Smooth muscle cell (in vitro differentiated cells): ENCODE results near the gene CDH2. TPM values are rescaled to one million over a fixed set of nuclear protein-coding genes. Genes with fewer than 3 reads are reported as not detected.
A peak's percentile ranks its signal among the peaks of the same experiment; 100 is the strongest.

Experiments
- DNase-seq: peaks from one replicate; lab custom pipeline; 2025; ENCODE audit not compliant: unreplicated experiment; lab: John Stamatoyannopoulos, UW
- H2AFZ ChIP-seq: fragments of 200-600 bp; sonication (generic); 2 replicates; pipeline ENCODE4 v1.6.0; 2016; ENCODE audit warnings: antibody characterized with exemption, low read depth, mild to moderate bottlenecking
- H3F3A ChIP-seq: fragments of 200-600 bp; sonication (generic); 2 replicates; pipeline ENCODE4 v1.6.0; 2017; ENCODE audit warnings: antibody characterized with exemption, low read depth
- H3K27ac ChIP-seq: fragments of 200-600 bp; sonication (generic); 2 replicates; pipeline ENCODE4 v1.5.1; 2016; ENCODE audit warnings: low read depth, mild to moderate bottlenecking
- H3K27me3 ChIP-seq: fragments of 200-600 bp; sonication (generic); 2 replicates; pipeline ENCODE4 v1.6.1; 2016; ENCODE audit warnings: low read depth, mild to moderate bottlenecking
- H3K36me3 ChIP-seq: fragments of 200-600 bp; sonication (generic); 2 replicates; pipeline ENCODE4 v1.5.1; 2016; ENCODE audit warnings: low read depth
- H3K4me1 ChIP-seq: fragments of 200-600 bp; sonication (generic); 2 replicates; pipeline ENCODE4 v1.5.1; 2016; ENCODE audit warnings: low read depth
- H3K4me2 ChIP-seq: fragments of 200-600 bp; sonication (generic); 2 replicates; pipeline ENCODE4 v1.6.0; 2016; ENCODE audit warnings: mild to moderate bottlenecking
- H3K4me3 ChIP-seq: fragments of 200-600 bp; sonication (generic); 2 replicates; pipeline ENCODE4 v1.5.1; 2016; ENCODE audit warnings: mild to moderate bottlenecking
- H3K79me2 ChIP-seq: fragments of 200-600 bp; sonication (generic); 2 replicates; pipeline ENCODE4 v1.6.0; 2016; ENCODE audit warnings: low read depth, mild to moderate bottlenecking
- H3K9ac ChIP-seq: fragments of 200-600 bp; sonication (generic); 2 replicates; pipeline ENCODE4 v1.6.0; 2016; ENCODE audit warnings: low read depth
- H3K9me3 ChIP-seq: fragments of 200-600 bp; sonication (generic); replicated peaks from 2 replicates; pipeline ENCODE4 v1.5.1; 2016; ENCODE audit warnings: low read depth
- H4K20me1 ChIP-seq: fragments of 200-600 bp; sonication (generic); 2 replicates; pipeline ENCODE4 v1.6.0; 2016; ENCODE audit warnings: low read depth
- CTCF ChIP-seq: fragments of 200-600 bp; sonication (generic); IDR thresholded peaks from 2 replicates; pipeline ENCODE4 v1.5.1; 2017; ENCODE audit warnings: borderline replicate concordance, mild to moderate bottlenecking, antibody characterized with exemption; ENCODE audit not compliant: insufficient read depth, poor library complexity, severe bottlenecking
- WGBS: methylation state at CpG from one replicate; pipeline ENCODE4 v1.1.7; 2016; ENCODE audit warnings: low lambda C conversion rate; 5-methylcytosine and 5-hydroxymethylcytosine counted together
- polyA plus RNA-seq: library from polyadenylated mRNA; unstranded; fragments of >200 nt; fragmentation: Nextera tagmentation; extraction: Ambion mirVana; gene quantifications from 2 replicates; pipeline ENCODE4 v1.2.1, GENCODE V29; 2016
- total RNA-seq: library from RNA; depleted of rRNA; stranded (reverse); fragments of >200 nt; gene quantifications from 2 replicates; pipeline ENCODE4 v1.2.3, GENCODE V29; 2014

Gene CDH2
- total and polyA plus RNA-seq, 2 experiments from 2014 or later = 132 to 251 TPM

GRCh38 chr18:28177828-28178635, 1.1 kb upstream of the CDH2 start:
- Histone ChIP-seq H3K36me3 (no peaks in the 10 kb centered on the region), H3F3A (peaks cover 12% of the 10 kb centered on the region), H4K20me1 (peaks cover 34% of the 10 kb centered on the region), H3K9me3 (no peaks in the 10 kb centered on the region), H3K9ac (no peak overlapping the region), H3K27me3 (no peaks in the 10 kb centered on the region), H3K79me2 (peaks cover 44% of the 10 kb centered on the region), H3K4me1 (peaks cover 33% of the 10 kb centered on the region), H3K27ac (peak overlapping the region; percentile 34), H2AFZ (no peak overlapping the region), H3K4me2 (peak overlapping the region; percentile 84), H3K4me3 (peak overlapping the region; percentile 86)
- DNase-seq = peak; percentile 35
- TF ChIP-seq CTCF = no peak
- under 1% methylated on average over 51 of the region's 83 CpGs for WGBS

GRCh38 chr18:28176698-28176947, 307 bp downstream of the CDH2 start:
- no peak for DNase-seq
- Histone ChIP-seq H3K79me2 (peaks cover 58% of the 10 kb centered on the region), H3K9me3 (no peaks in the 10 kb centered on the region), H3K27me3 (no peaks in the 10 kb centered on the region), H3K27ac (peak overlapping the region; percentile 29), H3K36me3 (no peaks in the 10 kb centered on the region), H3F3A (peaks cover 3% of the 10 kb centered on the region), H4K20me1 (peaks cover 48% of the 10 kb centered on the region), H2AFZ (no peak overlapping the region), H3K4me2 (peak overlapping the region; percentile 87), H3K4me3 (peak overlapping the region; percentile 86), H3K4me1 (peaks cover 43% of the 10 kb centered on the region), H3K9ac (peak overlapping the region; percentile 79)
- no peak for TF ChIP-seq CTCF
- under 1% methylated on average over 26 of the region's 38 CpGs for WGBS

GRCh38 chr18:28175930-28176697, 816 bp downstream of the CDH2 start:
- Histone ChIP-seq H3K27ac (peak overlapping the region; percentile 29), H3K36me3 (no peaks in the 10 kb centered on the region), H3K9me3 (no peaks in the 10 kb centered on the region), H3K9ac (peak overlapping the region; percentile 79), H3K4me3 (peak overlapping the region; percentile 86), H3K4me2 (peak overlapping the region; percentile 87), H2AFZ (no peak overlapping the region), H3K27me3 (no peaks in the 10 kb centered on the region), H4K20me1 (peaks cover 53% of the 10 kb centered on the region), H3K4me1 (peaks cover 46% of the 10 kb centered on the region), H3K79me2 (peaks cover 63% of the 10 kb centered on the region), H3F3A (peaks cover 3% of the 10 kb centered on the region)
- DNase-seq = no peak
- under 1% methylated on average over 44 of the region's 44 CpGs for whole genome bisulfite sequencing
- TF ChIP-seq CTCF = no peak
